Left ventricle myocardium inferior (tissue), 1 donor: Measurements from ENCODE around the gene THSD4. TPM values are rescaled to one million over a fixed set of nuclear protein-coding genes. Genes with fewer than 3 reads are reported as not detected.

Experiments
- DNase-seq: peaks from one replicate; pipeline ENCODE4 v3.0.0-alpha.2; 2020
- H3K27ac ChIP-seq: fragments of 200-600 bp; replicated peaks from 2 replicates; pipeline ENCODE4 v1.8.0; 2021
- H3K27me3 ChIP-seq: fragments of 200-600 bp; 2 replicates; pipeline ENCODE4 v1.8.0; 2021; ENCODE audit warnings: low read depth
- H3K36me3 ChIP-seq: fragments of 200-600 bp; 2 replicates; pipeline ENCODE4 v1.8.0; 2021
- H3K4me1 ChIP-seq: fragments of 200-600 bp; 2 replicates; pipeline ENCODE4 v1.8.0; 2021
- H3K4me3 ChIP-seq: fragments of 200-600 bp; 2 replicates; pipeline ENCODE4 v1.8.0; 2021; ENCODE audit warnings: mild to moderate bottlenecking, moderate library complexity
- H3K9me3 ChIP-seq: fragments of 200-600 bp; replicated peaks from 2 replicates; pipeline ENCODE4 v1.8.0; 2021
- intact Hi-C: fragments of 100-400 bp; cut with micrococcal nuclease; formaldehyde crosslinking; loops from one replicate; pipeline ENCODE4 v1.11.0; 2022
- total RNA-seq: library from RNA; stranded (reverse); fragmentation: NEBNext Ultra II Directional; extraction: Animal tissue kit (Norgen Biotek cat#: 25700); gene quantifications from one replicate; pipeline ENCODE4 v1.2.1, GENCODE V29; 2021
- TF ChIP-seq, protein P1 (sequence below): fragments of 200-600 bp; IDR thresholded peaks from 2 replicates; pipeline ENCODE4 v1.8.0; 2021; ENCODE audit warnings: antibody characterized with exemption, mild to moderate bottlenecking, borderline replicate concordance
- donor health status: DM: no; HTN: yes; CAD: no; lungs with severe emphysema.

The THSD4 gene
- total RNA-seq, 1 donor from 2014 or later: 95.8 TPM

DNA sequence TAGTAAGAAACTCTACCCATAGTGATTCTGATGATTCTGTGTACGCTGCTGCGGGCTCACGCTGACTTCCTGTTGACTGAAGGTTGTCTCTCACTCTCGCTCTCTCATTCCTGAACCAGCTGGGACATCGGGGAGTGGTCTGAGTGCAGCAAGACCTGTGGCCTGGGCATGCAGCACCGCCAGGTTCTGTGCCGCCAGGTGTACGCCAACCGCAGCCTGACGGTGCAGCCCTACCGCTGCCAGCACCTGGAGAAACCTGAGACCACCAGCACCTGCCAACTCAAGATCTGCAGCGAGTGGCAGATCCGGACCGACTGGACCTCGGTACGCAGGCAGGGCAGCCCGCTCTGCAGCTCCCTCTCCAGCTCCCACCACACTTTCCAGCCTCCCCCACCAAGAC is 631.4 kb downstream of the THSD4 start:
- H3K36me3 ChIP-seq: peaks cover 28% of the 10 kb centered on the region
- H3K27me3 ChIP-seq: no peaks in the 10 kb centered on the region
- H3K27ac ChIP-seq: no peak overlapping the region
- TF ChIP-seq, protein P1, sequence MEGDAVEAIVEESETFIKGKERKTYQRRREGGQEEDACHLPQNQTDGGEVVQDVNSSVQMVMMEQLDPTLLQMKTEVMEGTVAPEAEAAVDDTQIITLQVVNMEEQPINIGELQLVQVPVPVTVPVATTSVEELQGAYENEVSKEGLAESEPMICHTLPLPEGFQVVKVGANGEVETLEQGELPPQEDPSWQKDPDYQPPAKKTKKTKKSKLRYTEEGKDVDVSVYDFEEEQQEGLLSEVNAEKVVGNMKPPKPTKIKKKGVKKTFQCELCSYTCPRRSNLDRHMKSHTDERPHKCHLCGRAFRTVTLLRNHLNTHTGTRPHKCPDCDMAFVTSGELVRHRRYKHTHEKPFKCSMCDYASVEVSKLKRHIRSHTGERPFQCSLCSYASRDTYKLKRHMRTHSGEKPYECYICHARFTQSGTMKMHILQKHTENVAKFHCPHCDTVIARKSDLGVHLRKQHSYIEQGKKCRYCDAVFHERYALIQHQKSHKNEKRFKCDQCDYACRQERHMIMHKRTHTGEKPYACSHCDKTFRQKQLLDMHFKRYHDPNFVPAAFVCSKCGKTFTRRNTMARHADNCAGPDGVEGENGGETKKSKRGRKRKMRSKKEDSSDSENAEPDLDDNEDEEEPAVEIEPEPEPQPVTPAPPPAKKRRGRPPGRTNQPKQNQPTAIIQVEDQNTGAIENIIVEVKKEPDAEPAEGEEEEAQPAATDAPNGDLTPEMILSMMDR: no peak
- H3K4me3 ChIP-seq: no peak overlapping the region
- intact Hi-C loops: loop anchor here (10.0 kb wide), 1 partner anchor 408 kb away; no protein-coding TSS in a partner anchor
- no peaks in the 10 kb centered on the region for H3K9me3 ChIP-seq
- no peaks in the 10 kb centered on the region for H3K4me1 ChIP-seq
- no peak for DNase-seq

DNA sequence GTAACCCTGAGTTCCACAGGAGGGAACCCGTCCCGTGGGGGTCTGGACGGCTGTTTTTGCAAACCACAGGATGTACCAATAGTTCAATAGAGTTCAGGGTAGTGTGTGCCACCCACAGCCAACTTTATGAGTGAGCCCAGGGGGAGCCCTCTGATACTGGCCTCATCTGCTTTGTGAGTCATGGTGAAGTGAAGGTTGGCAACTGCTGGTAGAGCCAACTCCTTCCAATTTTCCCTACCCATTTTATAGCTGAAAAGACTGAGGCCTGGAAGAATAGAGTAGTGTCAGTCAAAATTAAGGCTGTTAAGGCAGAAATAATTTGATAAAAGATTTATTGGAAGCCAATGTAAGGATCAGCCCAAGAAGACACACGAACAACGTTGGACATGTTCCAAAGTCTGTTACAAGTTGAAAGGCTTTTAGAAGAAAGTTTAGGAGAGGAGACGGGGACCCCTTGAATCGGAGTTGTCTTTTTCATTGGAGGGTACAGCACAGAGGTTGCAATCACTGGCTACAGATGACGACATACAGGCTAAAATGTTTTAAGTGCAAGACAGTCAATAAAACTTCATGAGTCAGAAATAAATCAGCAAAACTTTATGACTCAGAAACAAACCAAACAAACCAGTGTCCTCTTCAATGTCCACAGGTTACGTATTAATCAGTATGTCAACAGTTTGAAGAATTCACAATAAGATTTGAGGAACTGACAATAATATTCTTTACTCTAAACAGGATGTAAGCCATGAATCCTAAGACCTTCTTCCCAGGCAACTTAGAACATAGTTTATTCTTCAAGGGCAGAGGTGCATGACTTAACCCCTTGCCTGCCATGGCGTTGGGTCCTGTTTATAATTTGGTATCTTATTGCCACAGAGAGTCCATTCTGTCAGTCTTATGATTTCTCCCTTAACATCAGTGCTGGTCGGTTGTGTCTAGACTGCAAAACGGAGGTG is 632.1 kb downstream of the THSD4 start:
- Histone ChIP-seq H3K9me3 (no peaks in the 10 kb centered on the region), H3K4me3 (no peak overlapping the region), H3K27me3 (no peaks in the 10 kb centered on the region), H3K36me3 (peaks cover 28% of the 10 kb centered on the region), H3K4me1 (no peaks in the 10 kb centered on the region), H3K27ac (no peak overlapping the region)
- intact Hi-C loops: loop anchor here (10.0 kb wide), 1 partner anchor 407 kb away; no protein-coding TSS in a partner anchor
- no peak for DNase-seq
- TF ChIP-seq, protein P1: no peak

DNA sequence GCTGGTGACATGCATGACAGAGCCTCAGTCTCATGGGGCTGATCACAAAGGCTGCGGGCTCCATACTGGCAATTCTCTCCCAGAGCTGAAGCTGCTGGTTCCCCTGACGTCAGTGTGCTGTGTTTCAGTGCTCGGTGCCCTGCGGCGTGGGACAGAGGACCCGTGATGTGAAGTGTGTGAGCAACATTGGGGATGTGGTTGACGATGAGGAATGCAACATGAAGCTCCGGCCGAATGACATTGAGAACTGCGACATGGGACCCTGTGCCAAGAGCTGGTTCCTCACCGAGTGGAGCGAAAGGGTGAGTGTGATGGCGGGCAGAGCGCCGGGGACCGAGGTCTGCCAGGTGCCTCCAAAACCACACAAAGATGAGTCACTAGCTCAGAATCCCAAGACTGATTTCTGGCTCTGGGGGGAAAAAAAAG is 633.0 kb downstream of the THSD4 start:
- H3K36me3 ChIP-seq: peaks cover 28% of the 10 kb centered on the region
- no peak overlapping the region for H3K4me3 ChIP-seq
- no peaks in the 10 kb centered on the region for H3K27me3 ChIP-seq
- no peak overlapping the region for H3K27ac ChIP-seq
- no peak for DNase-seq
- H3K4me1 ChIP-seq: no peaks in the 10 kb centered on the region
- intact Hi-C loops: loop anchor here (10.0 kb wide), 1 partner anchor 406 kb away; no protein-coding TSS in a partner anchor
- TF ChIP-seq, protein P1: no peak
- H3K9me3 ChIP-seq: no peaks in the 10 kb centered on the region

DNA sequence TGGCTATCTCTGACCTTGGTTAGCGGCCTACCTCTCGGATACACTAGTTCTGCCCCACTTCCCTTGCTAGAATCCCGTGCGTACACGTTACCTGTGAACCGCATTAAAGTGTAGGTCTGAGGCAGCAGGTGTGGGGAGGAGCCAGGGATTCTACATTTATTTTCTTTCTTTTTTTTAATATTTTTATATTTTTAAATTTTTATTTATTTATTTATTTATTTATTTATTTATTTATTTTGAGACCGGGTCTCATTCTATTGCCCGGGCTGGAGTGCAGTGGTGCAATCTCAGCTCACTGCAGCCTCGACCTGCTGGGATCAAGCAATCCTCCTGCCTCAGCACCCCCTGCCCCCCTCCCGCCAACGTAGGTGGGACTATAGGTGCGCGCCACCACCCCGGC is 634.2 kb downstream of the THSD4 start:
- Histone ChIP-seq H3K27me3 (no peaks in the 10 kb centered on the region), H3K4me1 (no peaks in the 10 kb centered on the region), H3K9me3 (peaks cover 2% of the 10 kb centered on the region), H3K4me3 (no peak overlapping the region), H3K36me3 (peaks cover 28% of the 10 kb centered on the region), H3K27ac (no peak overlapping the region)
- TF ChIP-seq, protein P1: no peak
- DNase-seq: no peak
- intact Hi-C loops: loop anchor here (10.0 kb wide), 1 partner anchor 405 kb away; no protein-coding TSS in a partner anchor

DNA sequence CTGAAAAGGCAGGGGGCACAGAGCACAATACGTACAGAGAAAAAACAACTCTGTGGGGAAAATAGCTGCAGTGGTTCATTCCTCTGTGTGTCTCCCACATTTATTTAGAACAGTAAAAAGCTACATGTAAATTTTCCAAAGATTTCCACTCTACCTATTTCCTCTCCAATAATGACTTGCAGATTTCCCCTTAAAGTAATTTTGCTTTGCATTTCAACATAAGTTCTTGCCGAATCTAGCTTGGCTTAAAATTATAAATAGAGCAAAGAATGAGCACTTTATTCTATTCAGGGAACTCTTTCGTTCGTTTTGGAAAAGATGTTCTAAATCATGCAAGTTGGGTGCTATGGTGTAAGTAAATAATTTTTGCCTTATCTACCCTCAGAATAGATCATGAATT is 636.9 kb downstream of the THSD4 start:
- Histone ChIP-seq H3K27me3 (no peaks in the 10 kb centered on the region), H3K4me1 (peaks cover 17% of the 10 kb centered on the region), H3K27ac (no peak overlapping the region), H3K9me3 (peaks cover 8% of the 10 kb centered on the region), H3K36me3 (peaks cover 19% of the 10 kb centered on the region), H3K4me3 (no peak overlapping the region)
- intact Hi-C loops: no loop called here
- TF ChIP-seq, protein P1: no peak
- DNase-seq: no peak
